ENCODE data around the gene DHTKD1.

The DHTKD1 gene

DNA sequence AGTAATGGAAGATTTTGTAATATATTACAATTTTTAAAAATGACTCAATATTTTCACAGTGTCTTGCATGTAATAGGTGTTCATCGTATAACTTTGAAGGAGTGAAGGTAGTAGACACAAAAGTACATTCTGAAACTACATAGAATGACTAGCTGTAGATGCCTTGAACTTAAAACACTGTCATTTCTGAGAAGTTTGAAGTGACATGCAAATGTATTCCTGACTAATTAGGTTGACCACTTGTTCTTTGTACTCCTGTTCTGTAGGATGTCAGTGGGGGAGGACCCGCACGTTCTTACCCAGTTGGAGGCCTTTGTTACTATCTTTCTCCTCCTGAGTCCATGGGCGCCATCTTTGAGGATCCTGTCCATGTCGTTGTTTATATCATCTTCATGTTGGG is 91.9 kb downstream of the DHTKD1 start:
- H3K4me1 ChIP-seq (ENCODE audit: control insufficient read depth, insufficient read depth, low read length), result no peaks in the 10 kb centered on the region
- H3K27ac ChIP-seq (ENCODE audit: extremely low read depth, low read depth, low read length), result no peak overlapping the region
- TF ChIP-seq, protein P1, sequence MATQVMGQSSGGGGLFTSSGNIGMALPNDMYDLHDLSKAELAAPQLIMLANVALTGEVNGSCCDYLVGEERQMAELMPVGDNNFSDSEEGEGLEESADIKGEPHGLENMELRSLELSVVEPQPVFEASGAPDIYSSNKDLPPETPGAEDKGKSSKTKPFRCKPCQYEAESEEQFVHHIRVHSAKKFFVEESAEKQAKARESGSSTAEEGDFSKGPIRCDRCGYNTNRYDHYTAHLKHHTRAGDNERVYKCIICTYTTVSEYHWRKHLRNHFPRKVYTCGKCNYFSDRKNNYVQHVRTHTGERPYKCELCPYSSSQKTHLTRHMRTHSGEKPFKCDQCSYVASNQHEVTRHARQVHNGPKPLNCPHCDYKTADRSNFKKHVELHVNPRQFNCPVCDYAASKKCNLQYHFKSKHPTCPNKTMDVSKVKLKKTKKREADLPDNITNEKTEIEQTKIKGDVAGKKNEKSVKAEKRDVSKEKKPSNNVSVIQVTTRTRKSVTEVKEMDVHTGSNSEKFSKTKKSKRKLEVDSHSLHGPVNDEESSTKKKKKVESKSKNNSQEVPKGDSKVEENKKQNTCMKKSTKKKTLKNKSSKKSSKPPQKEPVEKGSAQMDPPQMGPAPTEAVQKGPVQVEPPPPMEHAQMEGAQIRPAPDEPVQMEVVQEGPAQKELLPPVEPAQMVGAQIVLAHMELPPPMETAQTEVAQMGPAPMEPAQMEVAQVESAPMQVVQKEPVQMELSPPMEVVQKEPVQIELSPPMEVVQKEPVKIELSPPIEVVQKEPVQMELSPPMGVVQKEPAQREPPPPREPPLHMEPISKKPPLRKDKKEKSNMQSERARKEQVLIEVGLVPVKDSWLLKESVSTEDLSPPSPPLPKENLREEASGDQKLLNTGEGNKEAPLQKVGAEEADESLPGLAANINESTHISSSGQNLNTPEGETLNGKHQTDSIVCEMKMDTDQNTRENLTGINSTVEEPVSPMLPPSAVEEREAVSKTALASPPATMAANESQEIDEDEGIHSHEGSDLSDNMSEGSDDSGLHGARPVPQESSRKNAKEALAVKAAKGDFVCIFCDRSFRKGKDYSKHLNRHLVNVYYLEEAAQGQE (tag by site-specific recombination; IDR thresholded peaks at IDR 0.05), result no peak
- no peak for TF ChIP-seq ZNF146 (tag by site-specific recombination; IDR thresholded peaks at IDR 0.05)
- TF ChIP-seq, protein P2, sequence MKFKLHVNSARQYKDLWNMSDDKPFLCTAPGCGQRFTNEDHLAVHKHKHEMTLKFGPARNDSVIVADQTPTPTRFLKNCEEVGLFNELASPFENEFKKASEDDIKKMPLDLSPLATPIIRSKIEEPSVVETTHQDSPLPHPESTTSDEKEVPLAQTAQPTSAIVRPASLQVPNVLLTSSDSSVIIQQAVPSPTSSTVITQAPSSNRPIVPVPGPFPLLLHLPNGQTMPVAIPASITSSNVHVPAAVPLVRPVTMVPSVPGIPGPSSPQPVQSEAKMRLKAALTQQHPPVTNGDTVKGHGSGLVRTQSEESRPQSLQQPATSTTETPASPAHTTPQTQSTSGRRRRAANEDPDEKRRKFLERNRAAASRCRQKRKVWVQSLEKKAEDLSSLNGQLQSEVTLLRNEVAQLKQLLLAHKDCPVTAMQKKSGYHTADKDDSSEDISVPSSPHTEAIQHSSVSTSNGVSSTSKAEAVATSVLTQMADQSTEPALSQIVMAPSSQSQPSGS (tag by site-specific recombination; IDR thresholded peaks at IDR 0.05; ENCODE audit: low read depth), result no peak
- ChIA-PET POLR2A (no interaction called here), CTCF (interaction anchor here (0.6 kb wide), 1 partner anchor 13 kb away, joined by 5 read pairs; no protein-coding TSS in a partner anchor)
- peaks cover 60 to 88% of the 10 kb centered on the region in 2 experiments for H3K36me3 ChIP-seq (ENCODE audit: control insufficient read depth in 2 of 2, insufficient read depth in 1 of 2, low read length in 2 of 2)
- no peaks in the 10 kb centered on the region for H3K9me3 ChIP-seq (ENCODE audit: control insufficient read depth, insufficient read depth, low read depth, low read length)
- H3K4me3 ChIP-seq (ENCODE audit: low read depth, low read length), result no peak overlapping the region

DNA sequence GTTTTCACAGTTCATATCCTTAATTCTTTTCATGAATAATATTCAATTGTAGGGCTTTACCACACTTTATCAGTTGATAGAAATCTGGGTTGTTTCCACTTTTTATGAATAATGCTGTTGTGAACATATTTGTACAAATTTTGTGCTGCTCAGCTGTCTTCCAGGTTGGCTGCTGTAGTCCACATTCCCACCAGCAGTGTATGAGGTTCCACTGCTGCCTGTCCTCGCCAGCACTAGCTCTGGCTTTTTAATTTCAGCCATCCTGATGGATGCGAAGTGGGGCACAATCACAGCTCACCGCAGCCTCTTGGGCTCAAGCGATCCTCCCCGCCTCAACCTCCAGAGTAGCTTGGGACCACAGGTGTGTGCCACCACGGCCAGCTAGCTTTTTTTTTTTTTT is 94.2 kb downstream of the DHTKD1 start:
- Histone ChIP-seq H3K4me1 (ENCODE audit: control insufficient read depth, insufficient read depth, low read length) (no peaks in the 10 kb centered on the region), H3K4me3 (ENCODE audit: low read depth, low read length) (no peak overlapping the region), H3K36me3 (ENCODE audit: control insufficient read depth in 2 of 2, insufficient read depth in 1 of 2, low read length in 2 of 2) (peaks cover 60 to 91% of the 10 kb centered on the region in 2 experiments), H3K27ac (ENCODE audit: extremely low read depth, low read depth, low read length) (no peak overlapping the region), H3K9me3 (ENCODE audit: control insufficient read depth, insufficient read depth, low read depth, low read length) (no peaks in the 10 kb centered on the region)
- ChIA-PET CTCF (no interaction called here), POLR2A (interaction anchor here (0.6 kb wide), 1 partner anchor 359 kb away, joined by 4 read pairs; no protein-coding TSS in a partner anchor)
- TF ChIP-seq, protein P3, sequence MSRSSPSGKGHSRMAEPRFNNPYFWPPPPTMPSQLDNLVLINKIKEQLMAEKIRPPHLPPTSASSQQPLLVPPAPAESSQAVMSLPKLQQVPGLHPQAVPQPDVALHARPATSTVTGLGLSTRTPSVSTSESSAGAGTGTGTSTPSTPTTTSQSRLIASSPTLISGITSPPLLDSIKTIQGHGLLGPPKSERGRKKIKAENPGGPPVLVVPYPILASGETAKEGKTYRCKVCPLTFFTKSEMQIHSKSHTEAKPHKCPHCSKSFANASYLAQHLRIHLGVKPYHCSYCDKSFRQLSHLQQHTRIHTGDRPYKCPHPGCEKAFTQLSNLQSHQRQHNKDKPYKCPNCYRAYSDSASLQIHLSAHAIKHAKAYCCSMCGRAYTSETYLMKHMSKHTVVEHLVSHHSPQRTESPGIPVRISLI (tag by site-specific recombination; IDR thresholded peaks at IDR 0.05), result no peak
- TF ChIP-seq KLF10 (tag by site-specific recombination; IDR thresholded peaks at IDR 0.05) (no peak), ZNF473 (tag by site-specific recombination; IDR thresholded peaks at IDR 0.05) (no peak), ZXDB (tag by site-specific recombination; IDR thresholded peaks at IDR 0.05) (no peak), ZNF624 (tag by site-specific recombination; IDR thresholded peaks at IDR 0.05) (no peak), ZNF19 (tag by site-specific recombination; IDR thresholded peaks at IDR 0.05; ENCODE audit: low read depth) (no peak), ZNF223 (tag by site-specific recombination; IDR thresholded peaks at IDR 0.05) (no peak), ZFP37 (tag by site-specific recombination; IDR thresholded peaks at IDR 0.05) (no peak), SETDB1 (IDR thresholded peaks at IDR 0.05; ENCODE audit: insufficient read length, low read length) (no peak), ZNF580 (tag by site-specific recombination; IDR thresholded peaks at IDR 0.05) (no peak), ZNF596 (tag by site-specific recombination; IDR thresholded peaks at IDR 0.05) (no peak), ZNF704 (tag by site-specific recombination; IDR thresholded peaks at IDR 0.05) (no peak)
- TF ChIP-seq, protein P4, sequence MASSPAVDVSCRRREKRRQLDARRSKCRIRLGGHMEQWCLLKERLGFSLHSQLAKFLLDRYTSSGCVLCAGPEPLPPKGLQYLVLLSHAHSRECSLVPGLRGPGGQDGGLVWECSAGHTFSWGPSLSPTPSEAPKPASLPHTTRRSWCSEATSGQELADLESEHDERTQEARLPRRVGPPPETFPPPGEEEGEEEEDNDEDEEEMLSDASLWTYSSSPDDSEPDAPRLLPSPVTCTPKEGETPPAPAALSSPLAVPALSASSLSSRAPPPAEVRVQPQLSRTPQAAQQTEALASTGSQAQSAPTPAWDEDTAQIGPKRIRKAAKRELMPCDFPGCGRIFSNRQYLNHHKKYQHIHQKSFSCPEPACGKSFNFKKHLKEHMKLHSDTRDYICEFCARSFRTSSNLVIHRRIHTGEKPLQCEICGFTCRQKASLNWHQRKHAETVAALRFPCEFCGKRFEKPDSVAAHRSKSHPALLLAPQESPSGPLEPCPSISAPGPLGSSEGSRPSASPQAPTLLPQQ (tag by site-specific recombination; IDR thresholded peaks at IDR 0.05), result no peak
- TF ChIP-seq, protein P1 (tag by site-specific recombination; IDR thresholded peaks at IDR 0.05), result no peak
